Measurements from ENCODE around the gene IFT57.

DNA sequence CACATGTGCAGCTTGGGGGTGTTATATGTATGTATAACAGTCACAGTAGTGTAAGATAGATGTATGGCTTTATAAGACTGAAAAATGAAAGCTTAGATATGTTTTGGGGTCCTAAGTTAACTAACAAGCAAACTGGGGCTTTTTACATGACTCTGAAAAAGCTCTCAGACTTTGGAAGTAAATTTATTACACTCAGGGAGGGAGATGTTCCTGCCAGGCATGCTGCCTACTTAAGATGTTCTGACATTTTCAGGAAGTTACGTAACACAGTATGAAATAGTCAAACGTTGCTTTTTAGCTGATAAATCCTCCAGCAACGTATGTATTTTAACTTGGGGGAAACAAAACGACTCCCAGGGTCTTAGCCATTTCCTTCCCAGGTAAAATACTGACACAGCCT lies 1.7 kb upstream of the IFT57 start:
- TF ChIP-seq CTCF (IDR thresholded peaks at IDR 0.05) (no peak), EZH2 (IDR thresholded peaks at IDR 0.05) (no peak), EZH2phosphoT487 (IDR thresholded peaks at IDR 0.05) (no peak)
